K562 (cell line): ENCODE data around the gene GTF3C4. TPM values are rescaled to one million over a fixed set of nuclear protein-coding genes. Genes with fewer than 3 reads are reported as not detected.
A peak's percentile ranks its signal among the peaks of the same experiment; 100 is the strongest.

Experiments used
- ATAC-seq: fragments of 200-7000 bp; cut with Tn5 transposase; 3 replicates; pipeline ENCODE4 v1.9.1; 2020; ENCODE audit warnings: moderate library complexity
- BruUV-seq: library from RNA; stranded (reverse); fragments of 400-500 nt; replicated peaks from 2 replicates; lab custom pipeline; 2021; lab: Mats Ljungman, UMichigan
- CTCF ChIA-PET: fragments of 300-600 bp; formaldehyde crosslinking; extraction: SDS; loops from one replicate; lab custom pipeline; 2021; ENCODE audit warnings: low intra/inter-chr PET ratio; lab: Yijun Ruan, JAX
- POLR2A ChIA-PET: fragments of 300-600, 350-650 bp; sonication (Branson Sonifier 250); formaldehyde crosslinking; extraction: SDS; loops from one replicate; lab custom pipeline; 2021; ENCODE audit warnings: antibody characterized with exemption, inconsistent platforms; lab: Yijun Ruan, JAX
- DNase-seq, 4 experiments: peaks; one replicate each; pipeline versions ENCODE4 v3.0.0 to v3.0.0-alpha.2; 2011 to 2018; ENCODE audit warnings: low spot score in 3 of 4, mixed read lengths in 3 of 4; ENCODE audit errors: extremely low read depth in 1 of 4
- FAIRE-seq: peaks from 2 replicates; lab custom pipeline; 2011; peaks lifted over from hg19 to GRCh38; lab: Jason Lieb, UNC
- H2AFZ ChIP-seq: 2 replicates; pipeline ENCODE4 v1.6.0; 2011; ENCODE audit warnings: low read depth, low read length, control low read depth, inconsistent platforms
- H3K27ac ChIP-seq: fragments of 200-600 bp; 3 replicates; pipeline ENCODE4 v1.8.0; 2011; ENCODE audit warnings: low read depth, mild to moderate bottlenecking, control low read depth, inconsistent platforms, low read length, moderate library complexity, mixed read lengths; ENCODE audit errors: extremely low read depth
- H3K27me3 ChIP-seq, 2 experiments: fragments of 300-600 bp in 1 of 2; 2 replicates in 1 of 2; 3 replicates in 1 of 2; pipeline versions ENCODE4 v1.6.0 to v1.8.0; 2011; ENCODE audit warnings: inconsistent platforms in 2 of 2, low read length in 2 of 2, mild to moderate bottlenecking in 1 of 2, mixed read lengths in 1 of 2, moderate library complexity in 1 of 2; ENCODE audit not compliant: control insufficient read depth in 2 of 2, insufficient read depth in 2 of 2
- H3K36me3 ChIP-seq: fragments of 300-600 bp; 3 replicates; pipeline ENCODE4 v1.8.0; 2011; ENCODE audit warnings: mild to moderate bottlenecking, low read length, inconsistent platforms; ENCODE audit not compliant: control insufficient read depth, insufficient read depth
- H3K4me1 ChIP-seq, 2 experiments: fragments of 200-600 bp in 1 of 2; replicated peaks in 1 of 2; 2 replicates in 1 of 2; 3 replicates in 1 of 2; pipeline versions ENCODE4 v1.5.1 to v1.8.0; 2011; ENCODE audit warnings: inconsistent platforms in 2 of 2, low read length in 2 of 2, mild to moderate bottlenecking in 1 of 2, mixed read lengths in 1 of 2, moderate library complexity in 1 of 2; ENCODE audit not compliant: control insufficient read depth in 2 of 2, insufficient read depth in 2 of 2
- H3K4me2 ChIP-seq: 2 replicates; pipeline ENCODE4 v1.6.1; 2011; ENCODE audit warnings: low read length, control low read depth, inconsistent platforms, mixed read lengths; ENCODE audit not compliant: insufficient read depth
- H3K4me3 ChIP-seq: fragments of 200-600 bp; sonication (generic), shearing (Covaris generic); 2 replicates; pipeline ENCODE4 v1.5.1; 2016; ENCODE audit warnings: control low read depth, inconsistent platforms
- H3K79me2 ChIP-seq: fragments of 200-600 bp; 3 replicates; pipeline ENCODE4 v1.8.0; 2011; ENCODE audit warnings: low read length, inconsistent platforms; ENCODE audit not compliant: control insufficient read depth, insufficient read depth
- H3K9ac ChIP-seq, 2 experiments: 2 replicates each; pipeline versions ENCODE4 v1.6.0 to v1.6.1; 2011; ENCODE audit warnings: low read depth in 2 of 2, low read length in 2 of 2, control low read depth in 1 of 2, inconsistent platforms in 1 of 2, mild to moderate bottlenecking in 1 of 2, mixed read lengths in 1 of 2; ENCODE audit not compliant: insufficient read depth in 1 of 2
- H3K9me1 ChIP-seq: one replicate; pipeline ENCODE4 v1.6.0; 2011; ENCODE audit warnings: inconsistent platforms, mild to moderate bottlenecking, low read length, moderate library complexity; ENCODE audit not compliant: control insufficient read depth, insufficient read depth
- H3K9me3 ChIP-seq: replicated peaks from 2 replicates; pipeline ENCODE4 v1.5.1; 2011; ENCODE audit warnings: low read depth, low read length, inconsistent platforms; ENCODE audit not compliant: control insufficient read depth, insufficient read depth
- H4K20me1 ChIP-seq: replicated peaks from 2 replicates; pipeline ENCODE4 v1.6.1; 2011; ENCODE audit warnings: low read length, inconsistent platforms, mixed read lengths; ENCODE audit not compliant: control insufficient read depth, insufficient read depth
- ATF7 ChIP-seq: fragments of 450-650 bp; IDR thresholded peaks from 2 replicates; pipeline ENCODE4 v1.7.1; 2014; ENCODE audit warnings: mild to moderate bottlenecking, moderate library complexity
- BHLHE40 ChIP-seq: IDR thresholded peaks from 2 replicates; pipeline ENCODE4 v1.6.1; 2011; ENCODE audit warnings: low read length, improper control_type of control experiment
- DIDO1 ChIP-seq: fragments of 450-650 bp; IDR thresholded peaks from 2 replicates; pipeline ENCODE4 v1.6.1; 2016; ENCODE audit warnings: low read depth, missing biosample characterization, missing genetic modification characterization
- DPF2 ChIP-seq: fragments of 450-650 bp; IDR thresholded peaks from 2 replicates; pipeline ENCODE4 v1.6.1; 2016
- JUN ChIP-seq, 2 experiments: sonication (generic) in 1 of 2; formaldehyde crosslinking in 1 of 2; IDR thresholded peaks; 2 replicates each; pipeline versions ENCODE4 v1.6.1 to v1.8.0; 2012 to 2022; ENCODE audit warnings: borderline replicate concordance in 2 of 2, mild to moderate bottlenecking in 2 of 2, improper control_type of control experiment in 1 of 2, low read depth in 1 of 2, low read length in 1 of 2, missing genetic modification reagents in 1 of 2
- MAZ ChIP-seq, 2 experiments: fragments of 450-650 bp in 1 of 2; sonication (generic) in 1 of 2; formaldehyde crosslinking; IDR thresholded peaks in 1 of 2; conservative IDR thresholded peaks in 1 of 2; 2 replicates each; pipeline versions ENCODE4 v1.4.0 to v1.5.0; 2020; ENCODE audit warnings: mild to moderate bottlenecking in 1 of 2, missing genetic modification reagents in 1 of 2
- NCOA1 ChIP-seq: fragments of 450-650 bp; IDR thresholded peaks from 2 replicates; pipeline ENCODE4 v1.6.1; 2016; ENCODE audit warnings: low read depth
- NR4A1 ChIP-seq, 2 experiments: fragments of 250-450 bp in 1 of 2; fragments of 450-650 bp in 1 of 2; sonication (Bioruptor Pico) in 1 of 2; IDR thresholded peaks; 2 replicates each; pipeline versions ENCODE4 v1.4.0 to v1.6.1; 2016 to 2020; ENCODE audit warnings: mild to moderate bottlenecking in 2 of 2, missing compliant biosample characterization in 1 of 2, missing genetic modification characterization in 1 of 2, moderate library complexity in 1 of 2
- RAD51 ChIP-seq: fragments of 450-650 bp; IDR thresholded peaks from 2 replicates; pipeline ENCODE4 v1.7.1; 2016; ENCODE audit warnings: low read depth, mild to moderate bottlenecking, borderline replicate concordance
- RCOR1 ChIP-seq, 2 experiments: IDR thresholded peaks; 2 replicates each; pipeline ENCODE4 v1.6.1; 2012; ENCODE audit warnings: low read depth in 2 of 2, low read length in 2 of 2, borderline replicate concordance in 1 of 2, improper control_type of control experiment in 1 of 2
- TAF9B ChIP-seq: fragments of 450-650 bp; IDR thresholded peaks from 2 replicates; pipeline ENCODE4 v1.6.1; 2018; ENCODE audit warnings: mild to moderate bottlenecking; ENCODE audit not compliant: partially characterized antibody
- TEAD4 ChIP-seq, 2 experiments: sonication (generic) in 1 of 2; formaldehyde crosslinking in 1 of 2; IDR thresholded peaks; 2 replicates each; pipeline versions ENCODE4 v1.6.1 to v1.8.0; 2012 to 2022; ENCODE audit warnings: borderline replicate concordance in 1 of 2, inconsistent platforms in 1 of 2, low read length in 1 of 2, mild to moderate bottlenecking in 1 of 2, missing genetic modification reagents in 1 of 2
- ZNF133 ChIP-seq: fragments of 250-450 bp; sonication (Bioruptor Pico); IDR thresholded peaks from 2 replicates; pipeline ENCODE4 v1.4.0; 2020; ENCODE audit warnings: mild to moderate bottlenecking
- ZNF507 ChIP-seq: conservative IDR thresholded peaks from 2 replicates; pipeline ENCODE4 v1.6.1; 2017; ENCODE audit warnings: missing genetic modification characterization, missing compliant biosample characterization
- ZNF785 ChIP-seq: fragments of 250-450 bp; sonication (Bioruptor Pico); IDR thresholded peaks from 2 replicates; pipeline ENCODE4 v1.4.0; 2020; ENCODE audit warnings: mild to moderate bottlenecking
- ZSCAN32 ChIP-seq: fragments of 450-650 bp; formaldehyde crosslinking; IDR thresholded peaks from 2 replicates; pipeline ENCODE4 v1.4.0; 2020; ENCODE audit warnings: mild to moderate bottlenecking, moderate library complexity
- WGBS: fragments of 100-300 bp; shearing (Covaris generic); methylation state at CpG from one replicate; pipeline ENCODE4 v1.1.6; 2016; ENCODE audit warnings: low coverage, mixed read lengths; ENCODE audit not compliant: insufficient coverage; ENCODE audit errors: missing lambda C conversion rate; 5-methylcytosine and 5-hydroxymethylcytosine counted together
- in situ Hi-C: fragments of 300-500 bp; cut with MboI; formaldehyde crosslinking; loops from 4 replicates; pipeline ENCODE4 v1.15.0; 2018; ENCODE audit warnings: inconsistent platforms, mixed read lengths
- intact Hi-C: fragments of 100-400 bp; cut with micrococcal nuclease; formaldehyde crosslinking; loops from 2 replicates; pipeline ENCODE4 v1.14.2; 2022
- polyA plus RNA-seq, 8 experiments: library from polyadenylated mRNA; depleted of rRNA in 4 of 8; stranded (reverse) in 5 of 8; unstranded in 3 of 8; fragments of >200 nt; fragmentation: Nextera tagmentation in 2 of 8; fragmentation: Illumina TruSeq in 1 of 8; extraction: Ambion mirVana in 2 of 8; extraction: Trizol in 1 of 8; gene quantifications; 2 replicates each; pipeline versions ENCODE4 v1.2.1 to v1.2.3, GENCODE V29; 2011 to 2014; ENCODE audit warnings: inconsistent platforms in 1 of 8, missing spikeins in 1 of 8
- total RNA-seq, 7 experiments: library from RNA; depleted of rRNA in 6 of 7; stranded (reverse); fragments of >200 nt in 6 of 7; fragmentation: Illumina TruSeq in 2 of 7; extraction: Trizol in 2 of 7; gene quantifications; 2 replicates each; pipeline versions ENCODE4 v1.2.1 to v1.2.3, GENCODE V29; 2011 to 2021; ENCODE audit warnings: low replicate concordance in 1 of 7
- TF ChIP-seq, protein P1 (sequence below): fragments of 450-650 bp; formaldehyde crosslinking; IDR thresholded peaks from 2 replicates; pipeline ENCODE4 v1.4.0; 2020; ENCODE audit warnings: mild to moderate bottlenecking, mixed read lengths
- TF ChIP-seq, protein P2 (sequence below): sonication (generic); formaldehyde crosslinking; IDR thresholded peaks from 2 replicates; pipeline ENCODE4 v1.5.0; 2020; ENCODE audit warnings: missing genetic modification reagents
- TF ChIP-seq, protein P3 (sequence below): fragments of 450-650 bp; formaldehyde crosslinking; conservative IDR thresholded peaks from 2 replicates; pipeline ENCODE4 v1.4.0; 2022; ENCODE audit warnings: mild to moderate bottlenecking, missing genetic modification characterization

GTF3C4 gene
- total and polyA plus RNA-seq, 9 of the 15 experiments (the other 6 are each of a cell fraction or from before 2014, with no cell fraction given) = 3.9 to 20.0 (median 12.2) TPM

DNA sequence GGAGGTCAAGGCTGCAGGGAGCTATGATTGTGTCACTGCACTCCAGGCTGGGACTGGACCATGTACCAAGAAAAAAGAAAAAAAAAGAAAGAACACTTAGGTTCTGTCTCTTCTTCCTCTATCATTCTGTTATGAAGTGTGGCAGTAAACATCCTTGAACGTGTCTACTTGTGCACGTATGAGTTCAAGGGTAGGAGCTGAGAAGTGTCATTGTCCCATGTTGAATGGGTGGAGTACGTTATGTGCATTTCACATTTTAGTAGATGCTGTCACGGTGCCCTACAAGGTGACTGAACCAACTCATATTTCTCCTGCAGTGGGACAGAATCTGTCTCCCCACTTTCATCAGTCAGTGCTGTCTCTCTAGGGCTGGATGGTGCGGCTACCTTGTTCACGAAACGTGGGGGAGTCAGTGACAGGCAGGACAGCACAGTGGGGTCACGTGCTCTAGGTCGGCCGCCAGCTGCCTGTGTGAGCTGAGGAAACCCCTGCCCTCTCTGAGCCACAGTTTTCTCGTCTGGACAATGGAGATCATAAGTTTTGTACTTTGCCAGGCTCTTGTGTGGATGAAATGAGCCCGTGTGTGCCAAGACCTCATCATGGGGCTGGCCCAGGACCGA, 47.2 kb downstream of the GTF3C4 start:
- ATAC-seq = peak; percentile 56
- intact Hi-C loops = no loop called here
- no peak overlapping the region for H3K4me3 ChIP-seq
- ChIA-PET POLR2A (no interaction called here), CTCF (no interaction called here)
- peaks cover 0 to 1% of the 10 kb centered on the region in 2 experiments; a peak in 3 of 5 replicates for H3K4me1 ChIP-seq
- in situ Hi-C loops = no loop called here
- H3K27ac ChIP-seq = no peak overlapping the region
- no peak for FAIRE-seq
- H3K27me3 ChIP-seq = peaks cover 42 to 58% of the 10 kb centered on the region in 2 experiments
- no peak overlapping the region for H3K4me2 ChIP-seq
- peak in 2 of 4 experiments; percentile 12 to 26 for DNase-seq
- BruUV-seq = no TSS peak
- no peak overlapping the region for H2AFZ ChIP-seq
- H3K9ac ChIP-seq = no peak overlapping the region
- WGBS = 1% methylated on average over 13 of the region's 13 CpGs
- no peaks in the 10 kb centered on the region for H3K79me2 ChIP-seq
- no peaks in the 10 kb centered on the region for H3K36me3 ChIP-seq
- no peaks in the 10 kb centered on the region for H3K9me1 ChIP-seq
- no peaks in the 10 kb centered on the region for H3K9me3 ChIP-seq
- H4K20me1 ChIP-seq = peaks cover 4% of the 10 kb centered on the region; the same call in 1 of the 2 replicates
- TF ChIP-seq ZNF133 (CRISPR knock-in tag) = no peak
- no peak for TF ChIP-seq ZNF785
- TF ChIP-seq, protein P1, sequence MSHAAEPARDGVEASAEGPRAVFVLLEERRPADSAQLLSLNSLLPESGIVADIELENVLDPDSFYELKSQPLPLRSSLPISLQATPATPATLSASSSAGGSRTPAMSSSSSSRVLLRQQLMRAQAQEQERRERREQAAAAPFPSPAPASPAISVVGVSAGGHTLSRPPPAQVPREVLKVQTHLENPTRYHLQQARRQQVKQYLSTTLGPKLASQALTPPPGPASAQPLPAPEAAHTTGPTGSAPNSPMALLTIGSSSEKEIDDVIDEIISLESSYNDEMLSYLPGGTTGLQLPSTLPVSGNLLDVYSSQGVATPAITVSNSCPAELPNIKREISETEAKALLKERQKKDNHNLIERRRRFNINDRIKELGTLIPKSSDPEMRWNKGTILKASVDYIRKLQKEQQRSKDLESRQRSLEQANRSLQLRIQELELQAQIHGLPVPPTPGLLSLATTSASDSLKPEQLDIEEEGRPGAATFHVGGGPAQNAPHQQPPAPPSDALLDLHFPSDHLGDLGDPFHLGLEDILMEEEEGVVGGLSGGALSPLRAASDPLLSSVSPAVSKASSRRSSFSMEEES (CRISPR knock-in tag) = peak; percentile 68
- TF ChIP-seq ZNF507 = no peak
- TF ChIP-seq TEAD4 (IDR thresholded peaks at IDR 0.05; ENCODE audit: low read length) = no peak
- TF ChIP-seq TEAD4 (CRISPR knock-in tag; IDR thresholded peaks at IDR 0.05; ENCODE audit: borderline replicate concordance) = no peak
- no peak for TF ChIP-seq NCOA1
- no peak for TF ChIP-seq DPF2
- no peak for TF ChIP-seq NR4A1 (CRISPR knock-in tag; IDR thresholded peaks at IDR 0.05)
- TF ChIP-seq NR4A1 (tag; IDR thresholded peaks at IDR 0.05) = no peak
- no peak for TF ChIP-seq ATF7
- TF ChIP-seq ZSCAN32 (CRISPR knock-in tag) = no peak
- peak; percentile 56; the same call in 1 of the 2 replicates for TF ChIP-seq BHLHE40
- TF ChIP-seq MAZ (CRISPR knock-in tag; conservative IDR thresholded peaks at IDR 0.05 in 1 of 2, IDR thresholded peaks at IDR 0.05 in 1 of 2) = no peak
- TF ChIP-seq, protein P2, sequence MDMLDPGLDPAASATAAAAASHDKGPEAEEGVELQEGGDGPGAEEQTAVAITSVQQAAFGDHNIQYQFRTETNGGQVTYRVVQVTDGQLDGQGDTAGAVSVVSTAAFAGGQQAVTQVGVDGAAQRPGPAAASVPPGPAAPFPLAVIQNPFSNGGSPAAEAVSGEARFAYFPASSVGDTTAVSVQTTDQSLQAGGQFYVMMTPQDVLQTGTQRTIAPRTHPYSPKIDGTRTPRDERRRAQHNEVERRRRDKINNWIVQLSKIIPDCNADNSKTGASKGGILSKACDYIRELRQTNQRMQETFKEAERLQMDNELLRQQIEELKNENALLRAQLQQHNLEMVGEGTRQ (CRISPR knock-in tag) = peak; percentile 65
- no peak for TF ChIP-seq JUN (IDR thresholded peaks at IDR 0.05; ENCODE audit: borderline replicate concordance, low read depth, low read length)
- no peak for TF ChIP-seq JUN (CRISPR knock-in tag; IDR thresholded peaks at IDR 0.05; ENCODE audit: borderline replicate concordance)
- no peak for TF ChIP-seq RCOR1 (IDR thresholded peaks at IDR 0.05; ENCODE audit: borderline replicate concordance in 1 of 2, low read depth in 2 of 2, low read length in 2 of 2)
- TF ChIP-seq RAD51 = peak; percentile 60
- no peak for TF ChIP-seq TAF9B
- TF ChIP-seq, protein P3, sequence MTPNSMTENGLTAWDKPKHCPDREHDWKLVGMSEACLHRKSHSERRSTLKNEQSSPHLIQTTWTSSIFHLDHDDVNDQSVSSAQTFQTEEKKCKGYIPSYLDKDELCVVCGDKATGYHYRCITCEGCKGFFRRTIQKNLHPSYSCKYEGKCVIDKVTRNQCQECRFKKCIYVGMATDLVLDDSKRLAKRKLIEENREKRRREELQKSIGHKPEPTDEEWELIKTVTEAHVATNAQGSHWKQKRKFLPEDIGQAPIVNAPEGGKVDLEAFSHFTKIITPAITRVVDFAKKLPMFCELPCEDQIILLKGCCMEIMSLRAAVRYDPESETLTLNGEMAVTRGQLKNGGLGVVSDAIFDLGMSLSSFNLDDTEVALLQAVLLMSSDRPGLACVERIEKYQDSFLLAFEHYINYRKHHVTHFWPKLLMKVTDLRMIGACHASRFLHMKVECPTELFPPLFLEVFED (CRISPR knock-in tag) = no peak
- TF ChIP-seq DIDO1 (tag) = no peak
